IPS-18c (cell line): ENCODE data around the gene DEFB131A.
"Not testable (repeated sequence)": the region's sequence is repeated elsewhere in the genome, so short reads cannot be mapped to it uniquely, and the experiment has no call there.

Experiments used
- H3K4me3 ChIP-seq: 2 replicates; pipeline ENCODE4 v1.7.0; 2013; ENCODE audit warnings: low read depth, mild to moderate bottlenecking, low read length, moderate library complexity; ENCODE audit not compliant: insufficient read depth
- H3K9me3 ChIP-seq: one replicate; pipeline ENCODE4 v1.6.1; 2013; ENCODE audit warnings: mild to moderate bottlenecking, low read length, moderate library complexity; ENCODE audit not compliant: control insufficient read depth, insufficient read depth

Gene DEFB131A

GRCh38 chr4:9444114-9444513, at the start of gene DEFB131A:
DEFB131A (plus strand) TSS chr4:9444414; CDS start chr4:9444534, 120 bp downstream.
- not testable (repeated sequence) for H3K4me3 ChIP-seq, H3K9me3 ChIP-seq

GRCh38 chr4:9405774-9406173, 38.4 kb upstream of the DEFB131A start:
- H3K4me3 ChIP-seq, H3K9me3 ChIP-seq: not testable (repeated sequence)

GRCh38 chr4:9406491-9406890, 37.7 kb upstream of the DEFB131A start:
- H3K4me3 ChIP-seq, result not testable (repeated sequence)

GRCh38 chr4:9409793-9410192, 34.4 kb upstream of the DEFB131A start:
- H3K4me3 ChIP-seq, result no peak overlapping the region
- H3K9me3 ChIP-seq, result no peaks in the 10 kb centered on the region

More at GRCh38 chr4:9406491-9406890, 37.7 kb upstream of the DEFB131A start:
- H3K9me3 ChIP-seq, result not testable (repeated sequence)

- not testable (repeated sequence) for H3K4me3 ChIP-seq, H3K9me3 ChIP-seq
Observed at GRCh38 chr4:9421884-9422455, 22.2 kb upstream of the DEFB131A start.

GRCh38 chr4:9425916-9426315, 18.3 kb upstream of the DEFB131A start:
- not testable (repeated sequence) for H3K4me3 ChIP-seq, H3K9me3 ChIP-seq

- H3K9me3 ChIP-seq, H3K4me3 ChIP-seq: not testable (repeated sequence)
Observed at GRCh38 chr4:9430061-9430460, 14.2 kb upstream of the DEFB131A start.

GRCh38 chr4:9433320-9433719, 10.9 kb upstream of the DEFB131A start:
- not testable (repeated sequence) for H3K4me3 ChIP-seq, H3K9me3 ChIP-seq

GRCh38 chr4:9436728-9437127, 7.5 kb upstream of the DEFB131A start:
- not testable (repeated sequence) for H3K4me3 ChIP-seq, H3K9me3 ChIP-seq

- H3K4me3 ChIP-seq, H3K9me3 ChIP-seq: not testable (repeated sequence)
Observed at GRCh38 chr4:9442355-9442754, 1.9 kb upstream of the DEFB131A start.

GRCh38 chr4:9444681-9445080, 467 bp downstream of the DEFB131A start:
- not testable (repeated sequence) for H3K9me3 ChIP-seq, H3K4me3 ChIP-seq

GRCh38 chr4:9452251-9452650, 8.0 kb downstream of the DEFB131A start:
- not testable (repeated sequence) for H3K9me3 ChIP-seq, H3K4me3 ChIP-seq

GRCh38 chr4:9454284-9454683, 10.1 kb downstream of the DEFB131A start:
- H3K9me3 ChIP-seq, H3K4me3 ChIP-seq: not testable (repeated sequence)

- not testable (repeated sequence) for H3K4me3 ChIP-seq
Observed at GRCh38 chr4:9455046-9455445, 10.8 kb downstream of the DEFB131A start.

GRCh38 chr4:9479466-9479865, 35.3 kb downstream of the DEFB131A start:
- H3K9me3 ChIP-seq, H3K4me3 ChIP-seq: not testable (repeated sequence)

More at GRCh38 chr4:9455046-9455445, 10.8 kb downstream of the DEFB131A start:
- H3K9me3 ChIP-seq, result not testable (repeated sequence)

- H3K9me3 ChIP-seq, H3K4me3 ChIP-seq: not testable (repeated sequence)
Observed at GRCh38 chr4:9480066-9480465, 35.9 kb downstream of the DEFB131A start.

- H3K9me3 ChIP-seq, H3K4me3 ChIP-seq: not testable (repeated sequence)
Observed at GRCh38 chr4:9482871-9483270, 38.7 kb downstream of the DEFB131A start.

GRCh38 chr4:9483682-9484081, 39.5 kb downstream of the DEFB131A start:
- not testable (repeated sequence) for H3K9me3 ChIP-seq

GRCh38 chr4:9486880-9487279, 42.7 kb downstream of the DEFB131A start:
- H3K9me3 ChIP-seq, H3K4me3 ChIP-seq: not testable (repeated sequence)

More at GRCh38 chr4:9483682-9484081, 39.5 kb downstream of the DEFB131A start:
- not testable (repeated sequence) for H3K4me3 ChIP-seq
